Natural killer cell treated with Interleukin-12 subunit alpha and Interleukin-12 subunit beta and Interleukin-15 and Interleukin-18, amount 100 ng/mL, for 72 hours (primary cell): Measurements from ENCODE around the gene RPUSD1. TPM values are rescaled to one million over a fixed set of nuclear protein-coding genes. Genes with fewer than 3 reads are reported as not detected.

ENCODE experiments used
- ATAC-seq, 2 donors: fragments of 150-1000 bp; cut with Tn5 transposase in 1 of 2; sonication (Bioruptor Pico), chemical (Tn5 transposase) in 1 of 2; 2 replicates each; pipeline ENCODE4 v1.10.0; 2021
- DNase-seq: peaks from one replicate; pipeline ENCODE4 v3.0.0; 2022; ENCODE audit warnings: low spot score
- H3K27ac Mint-ChIP-seq, 2 donors: 1 replicate in 1 of 2; 2 replicates in 1 of 2; pipeline ENCODE4 v1.8.0; 2022; ENCODE audit warnings: mixed read lengths in 2 of 2, mild to moderate bottlenecking in 1 of 2, moderate library complexity in 1 of 2
- H3K27me3 Mint-ChIP-seq, 2 donors: 1 replicate in 1 of 2; 2 replicates in 1 of 2; pipeline ENCODE4 v1.8.0; 2022; ENCODE audit warnings: mixed read lengths in 2 of 2
- H3K36me3 Mint-ChIP-seq: one replicate; pipeline ENCODE4 v1.8.0; 2022; ENCODE audit warnings: mixed read lengths
- H3K4me1 Mint-ChIP-seq, 2 donors: 1 replicate in 1 of 2; 2 replicates in 1 of 2; pipeline ENCODE4 v1.8.0; 2022; ENCODE audit warnings: low read depth in 2 of 2, mixed read lengths in 2 of 2, mild to moderate bottlenecking in 1 of 2
- H3K4me3 Mint-ChIP-seq: one replicate; pipeline ENCODE4 v1.8.0; 2022; ENCODE audit warnings: mixed read lengths
- H3K9me3 Mint-ChIP-seq: 2 replicates; pipeline ENCODE4 v1.8.0; 2022; ENCODE audit warnings: mixed read lengths
- total RNA-seq, 2 donors: library from RNA; stranded (reverse); gene quantifications; one replicate each; pipeline ENCODE4 v1.2.3, GENCODE V29; 2022

Gene RPUSD1
- total RNA-seq, 2 donors from 2014 or later = 38.2 to 79.3 TPM

DNA sequence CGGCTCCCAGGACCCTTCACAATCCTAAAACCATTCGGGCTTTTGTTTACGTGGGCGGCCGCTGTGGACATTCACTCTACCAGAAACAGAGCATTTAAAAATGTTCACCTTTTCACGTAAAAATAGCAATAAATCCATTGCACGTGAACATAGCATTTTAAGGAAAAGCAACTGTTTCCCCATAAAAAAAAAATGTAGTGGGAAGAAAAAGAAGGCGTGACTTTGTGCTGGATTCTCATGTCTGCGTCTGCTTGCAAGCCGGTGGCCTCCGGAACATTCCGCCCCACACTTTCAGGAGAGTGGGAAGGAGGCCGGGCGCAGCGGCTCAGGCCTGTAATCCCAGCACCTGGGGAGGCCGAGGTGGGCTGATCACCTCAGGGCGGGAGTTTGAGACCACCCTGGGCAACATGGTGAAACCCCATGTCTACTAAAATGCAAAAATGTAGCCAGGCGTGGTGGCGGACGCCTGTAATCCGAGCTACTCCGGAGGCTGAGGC, 25.8 kb upstream of the RPUSD1 start:
- DNase-seq (no peak), ATAC-seq (no peak)
- peaks cover 7 to 11% of the 10 kb centered on the region in 2 donors for H3K27me3 Mint-ChIP-seq
- no peak overlapping the region for H3K27ac Mint-ChIP-seq
- no peak overlapping the region for H3K4me3 Mint-ChIP-seq
- H3K4me1 Mint-ChIP-seq = peaks cover 0 to 2% of the 10 kb centered on the region in 2 donors
- H3K36me3 Mint-ChIP-seq = no peaks in the 10 kb centered on the region
- no peaks in the 10 kb centered on the region for H3K9me3 Mint-ChIP-seq

DNA sequence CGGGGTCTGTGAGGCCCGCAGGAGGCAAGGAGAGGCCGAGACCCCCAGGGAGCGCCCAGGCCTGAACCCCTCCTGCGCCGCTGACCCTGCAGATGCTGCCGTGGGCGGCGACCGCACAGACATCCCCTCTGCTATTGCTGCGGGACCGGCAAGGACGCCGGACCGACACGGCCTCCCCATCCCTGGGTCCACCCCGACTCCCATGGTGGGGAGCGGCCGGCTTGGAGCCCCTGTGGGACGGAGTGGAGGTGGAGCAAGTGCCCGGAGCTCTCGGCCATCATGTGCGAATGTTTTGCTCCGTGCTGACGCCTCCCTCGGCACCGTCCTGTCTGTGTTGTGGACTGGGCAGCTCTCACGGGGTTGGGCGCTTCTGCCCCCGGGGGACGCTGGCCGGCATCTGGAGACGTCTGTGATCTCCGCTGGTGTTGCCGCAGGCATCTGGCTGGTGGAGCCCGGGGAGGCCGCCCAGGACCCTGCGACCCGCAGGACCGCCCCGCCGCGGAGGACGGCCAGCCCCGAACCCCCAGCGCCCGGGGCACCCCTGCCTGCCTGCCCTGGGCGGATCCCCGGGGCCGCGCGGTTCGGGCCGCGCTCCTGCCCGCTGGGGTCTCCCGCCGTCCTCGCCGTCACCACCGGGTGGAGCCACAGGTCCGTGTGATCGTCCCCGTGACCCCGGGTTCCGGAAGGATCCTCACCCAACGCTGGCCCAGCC, 25.2 kb upstream of the RPUSD1 start:
- peaks cover 0 to 5% of the 10 kb centered on the region in 2 donors for H3K4me1 Mint-ChIP-seq
- no peak for DNase-seq
- H3K4me3 Mint-ChIP-seq = no peak overlapping the region
- peak; percentile 48 to 58 for ATAC-seq
- H3K27ac Mint-ChIP-seq = no peak overlapping the region
- peaks cover 7 to 11% of the 10 kb centered on the region in 2 donors for H3K27me3 Mint-ChIP-seq
- H3K9me3 Mint-ChIP-seq = no peaks in the 10 kb centered on the region
- H3K36me3 Mint-ChIP-seq = no peaks in the 10 kb centered on the region

GRCh38 chr16:808085-808386, 19.9 kb upstream of the RPUSD1 start:
- Mint-ChIP-seq H3K27me3 (peaks cover 7 to 8% of the 10 kb centered on the region in 2 donors), H3K9me3 (no peaks in the 10 kb centered on the region), H3K4me3 (peak overlapping the region; percentile 98), H3K4me1 (peaks cover 5 to 10% of the 10 kb centered on the region in 2 donors), H3K36me3 (no peaks in the 10 kb centered on the region), H3K27ac (peak overlapping the region; percentile 82 to 98)
- ATAC-seq (no peak), DNase-seq (no peak)

GRCh38 chr16:807347-808084, 19.3 kb upstream of the RPUSD1 start:
- Mint-ChIP-seq H3K4me1 (peaks cover 5 to 8% of the 10 kb centered on the region in 2 donors), H3K9me3 (no peaks in the 10 kb centered on the region), H3K4me3 (peak overlapping the region; percentile 98), H3K27me3 (peaks cover 5 to 7% of the 10 kb centered on the region in 2 donors), H3K27ac (peak overlapping the region; percentile 82 to 98), H3K36me3 (no peaks in the 10 kb centered on the region)
- DNase-seq (peak; percentile 93), ATAC-seq (peak; percentile 96 to 98)

- Mint-ChIP-seq H3K27me3 (no peaks in the 10 kb centered on the region), H3K4me3 (no peak overlapping the region), H3K36me3 (no peaks in the 10 kb centered on the region), H3K27ac (no peak overlapping the region), H3K9me3 (no peaks in the 10 kb centered on the region), H3K4me1 (peaks cover 5 to 8% of the 10 kb centered on the region in 2 donors)
- ATAC-seq = no peak
- no peak for DNase-seq
These were observed 17.3 kb upstream of the RPUSD1 start for GRCh38 chr16:805474-805873.

DNA sequence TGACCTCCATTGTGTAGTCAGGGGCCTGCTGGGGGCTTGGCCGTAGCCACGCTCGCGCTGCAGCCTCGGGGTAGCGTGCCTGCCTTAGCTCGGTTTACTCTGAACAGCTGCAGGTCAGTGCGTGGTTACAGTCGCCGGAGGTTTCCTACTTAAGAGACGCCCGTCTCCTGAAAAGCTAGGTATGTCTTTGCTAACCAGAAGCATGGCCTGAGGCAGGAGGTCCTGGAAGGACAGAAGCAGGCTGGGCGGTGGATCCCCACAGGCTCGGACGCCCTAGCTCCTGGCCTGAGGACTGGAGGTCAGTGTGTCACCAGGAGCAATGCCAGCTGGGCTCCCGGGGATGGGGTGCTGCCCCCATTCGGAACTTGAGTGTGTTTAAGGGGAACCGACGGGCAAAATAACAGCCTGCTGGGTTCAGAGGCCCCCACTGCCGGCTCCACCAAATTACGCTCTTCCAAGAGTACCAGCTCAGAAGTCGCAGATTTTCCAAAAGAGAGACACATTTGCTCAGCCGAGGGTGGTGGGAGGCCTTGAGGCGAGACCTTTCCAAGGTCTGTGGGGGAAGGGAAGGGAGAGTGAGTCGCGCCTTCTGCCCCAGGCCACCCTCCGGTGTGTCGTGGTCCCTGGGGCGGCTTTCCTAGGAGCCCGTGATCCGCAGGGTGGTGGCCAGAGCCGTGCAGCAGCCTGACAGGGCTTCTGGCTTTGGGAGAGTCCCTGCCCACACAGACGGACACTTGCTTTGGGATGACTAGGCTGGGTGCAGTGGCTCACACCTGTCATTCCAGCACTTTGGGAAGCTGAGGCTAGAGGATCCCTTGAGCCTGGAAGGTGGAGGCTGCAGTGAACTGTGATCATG, 16.2 kb upstream of the RPUSD1 start:
- H3K4me1 Mint-ChIP-seq = peaks cover 5 to 8% of the 10 kb centered on the region in 2 donors
- H3K4me3 Mint-ChIP-seq = no peak overlapping the region
- no peaks in the 10 kb centered on the region for H3K36me3 Mint-ChIP-seq
- no peaks in the 10 kb centered on the region for H3K27me3 Mint-ChIP-seq
- no peak for ATAC-seq
- no peak for DNase-seq
- no peak overlapping the region for H3K27ac Mint-ChIP-seq
- H3K9me3 Mint-ChIP-seq = no peaks in the 10 kb centered on the region

GRCh38 chr16:803754-804080, 15.5 kb upstream of the RPUSD1 start:
- DNase-seq (no peak), ATAC-seq (no peak)
- H3K27ac Mint-ChIP-seq = no peak overlapping the region
- peaks cover 5 to 8% of the 10 kb centered on the region in 2 donors for H3K4me1 Mint-ChIP-seq
- H3K4me3 Mint-ChIP-seq = no peak overlapping the region
- no peaks in the 10 kb centered on the region for H3K36me3 Mint-ChIP-seq
- H3K9me3 Mint-ChIP-seq = no peaks in the 10 kb centered on the region
- H3K27me3 Mint-ChIP-seq = no peaks in the 10 kb centered on the region

DNA sequence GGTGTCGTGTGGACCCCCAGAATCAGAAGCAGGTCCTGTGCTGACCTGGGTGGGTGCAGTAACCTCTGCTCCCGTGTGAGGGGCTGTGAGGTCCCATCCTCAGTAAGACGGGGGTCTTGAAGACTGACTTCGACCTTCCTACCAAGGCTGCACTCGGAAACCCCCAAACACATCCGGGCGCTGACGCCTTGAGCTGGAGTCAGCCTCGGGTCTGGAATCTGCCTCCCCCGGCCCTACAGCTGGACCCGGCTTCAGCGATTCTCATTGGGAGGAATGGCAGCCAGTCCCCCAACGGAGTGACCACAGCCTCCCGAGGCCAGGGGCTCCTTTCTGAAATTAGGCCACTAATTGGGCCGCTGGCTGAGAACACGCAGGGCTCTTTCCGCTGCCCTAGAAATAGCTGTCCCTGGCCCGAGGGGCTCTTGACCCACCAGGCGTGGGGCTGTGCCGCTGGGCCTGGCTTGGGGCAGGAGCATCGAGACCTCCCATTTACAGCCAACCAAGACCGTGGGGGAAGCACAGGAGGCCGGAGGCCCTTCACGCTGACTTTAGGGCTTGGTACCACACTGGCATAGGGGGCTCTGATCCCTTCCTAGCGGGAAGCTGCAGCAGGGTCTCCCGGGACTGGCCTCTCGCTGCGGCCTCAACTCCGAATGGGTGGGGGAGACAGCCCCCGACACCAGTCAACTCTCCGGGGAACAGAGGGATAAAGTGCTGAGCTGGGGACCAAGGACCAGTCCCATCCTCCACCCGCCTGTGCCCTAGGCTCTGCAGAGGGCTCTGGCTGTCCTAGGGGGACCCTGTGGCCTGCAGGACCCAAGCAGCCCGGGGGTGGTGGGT, 15.0 kb upstream of the RPUSD1 start:
- no peak overlapping the region for H3K4me3 Mint-ChIP-seq
- no peak overlapping the region for H3K27ac Mint-ChIP-seq
- ATAC-seq = no peak

DNA sequence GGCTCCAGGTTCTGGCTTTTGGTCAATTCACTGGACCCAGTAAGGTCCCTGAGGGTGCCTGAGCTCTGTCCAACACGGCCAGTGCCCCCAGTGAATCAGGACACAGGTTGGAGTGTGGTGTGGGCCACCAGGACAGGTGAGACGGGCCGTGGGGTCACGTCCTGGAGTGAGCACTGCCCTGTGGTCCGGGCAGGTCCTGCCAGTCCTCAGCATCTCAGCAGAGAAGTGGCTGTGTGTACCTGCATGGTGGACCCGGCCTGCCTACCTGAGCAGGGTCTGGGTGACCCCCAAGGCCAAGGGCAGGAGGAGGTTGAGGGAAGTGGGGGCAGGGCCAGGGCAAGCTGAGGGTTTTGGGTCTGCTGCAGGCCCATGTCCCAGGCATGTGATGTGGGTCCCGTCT, 14.3 kb upstream of the RPUSD1 start:
- Mint-ChIP-seq H3K4me3 (no peak overlapping the region), H3K27me3 (peaks cover 0 to 3% of the 10 kb centered on the region in 2 donors)

More for the DNA sequence above, 15.0 kb upstream of the RPUSD1 start:
- Mint-ChIP-seq H3K4me1 (peaks cover 4 to 5% of the 10 kb centered on the region in 2 donors), H3K36me3 (no peaks in the 10 kb centered on the region), H3K9me3 (no peaks in the 10 kb centered on the region), H3K27me3 (no peaks in the 10 kb centered on the region)
- no peak for DNase-seq

GRCh38 chr16:801584-802363, 13.6 kb upstream of the RPUSD1 start:
- H3K36me3 Mint-ChIP-seq = no peaks in the 10 kb centered on the region
- peak in 1 of 2 donors; percentile 2 for ATAC-seq
- H3K27me3 Mint-ChIP-seq = peaks cover 0 to 3% of the 10 kb centered on the region in 2 donors

More for the DNA sequence above, 14.3 kb upstream of the RPUSD1 start:
- Mint-ChIP-seq H3K27ac (no peak overlapping the region), H3K4me1 (no peaks in the 10 kb centered on the region), H3K9me3 (no peaks in the 10 kb centered on the region), H3K36me3 (no peaks in the 10 kb centered on the region)
- DNase-seq = no peak
- no peak for ATAC-seq

GRCh38 chr16:800834-801511, 12.8 kb upstream of the RPUSD1 start:
- Mint-ChIP-seq H3K9me3 (no peaks in the 10 kb centered on the region), H3K4me1 (no peaks in the 10 kb centered on the region), H3K27ac (no peak overlapping the region), H3K4me3 (no peak overlapping the region), H3K27me3 (peaks cover 0 to 3% of the 10 kb centered on the region in 2 donors), H3K36me3 (no peaks in the 10 kb centered on the region)
- DNase-seq = no peak
- ATAC-seq = peak; percentile 11 to 14

More at GRCh38 chr16:801584-802363, 13.6 kb upstream of the RPUSD1 start:
- Mint-ChIP-seq H3K9me3 (no peaks in the 10 kb centered on the region), H3K4me1 (no peaks in the 10 kb centered on the region), H3K4me3 (no peak overlapping the region), H3K27ac (no peak overlapping the region)
- no peak for DNase-seq
